ENCODE data around the gene PTPRJ.

Gene PTPRJ

GRCh38 chr11:47971501-47971900, 8.9 kb upstream of the PTPRJ start:
- no peak for DNase-seq

DNA sequence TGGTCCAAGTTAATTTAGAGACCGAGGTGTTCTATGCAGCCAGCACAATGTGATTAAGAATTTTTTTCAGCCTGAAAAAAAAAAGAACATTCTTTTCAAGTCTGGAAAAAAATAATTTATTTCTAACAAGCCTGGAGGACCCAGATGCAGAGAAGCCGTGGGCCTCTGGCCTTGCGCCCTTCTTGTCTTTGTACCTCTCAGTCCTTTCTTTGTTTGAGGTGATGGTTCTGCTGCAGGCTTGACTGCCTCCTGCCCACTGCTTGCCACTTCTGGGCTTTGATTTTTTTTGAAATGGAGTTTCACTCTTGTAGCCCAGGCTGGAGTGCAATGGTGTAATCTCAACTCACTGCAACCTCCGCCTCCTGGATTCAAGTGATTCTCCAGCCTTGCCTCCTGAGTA, 7.2 kb upstream of the PTPRJ start:
- DNase-seq = no peak

GRCh38 chr11:47976931-47977330, 3.4 kb upstream of the PTPRJ start:
- DNase-seq = no peak

- DNase-seq = no peak
Measured at GRCh38 chr11:47977623-47978022, 2.7 kb upstream of the PTPRJ start.

- peak; percentile 75 for DNase-seq
Measured at GRCh38 chr11:47979378-47980087, 826 bp upstream of the PTPRJ start.

- DNase-seq = no peak
Measured at GRCh38 chr11:47980907-47981621, 705 bp downstream of the PTPRJ start.

DNA sequence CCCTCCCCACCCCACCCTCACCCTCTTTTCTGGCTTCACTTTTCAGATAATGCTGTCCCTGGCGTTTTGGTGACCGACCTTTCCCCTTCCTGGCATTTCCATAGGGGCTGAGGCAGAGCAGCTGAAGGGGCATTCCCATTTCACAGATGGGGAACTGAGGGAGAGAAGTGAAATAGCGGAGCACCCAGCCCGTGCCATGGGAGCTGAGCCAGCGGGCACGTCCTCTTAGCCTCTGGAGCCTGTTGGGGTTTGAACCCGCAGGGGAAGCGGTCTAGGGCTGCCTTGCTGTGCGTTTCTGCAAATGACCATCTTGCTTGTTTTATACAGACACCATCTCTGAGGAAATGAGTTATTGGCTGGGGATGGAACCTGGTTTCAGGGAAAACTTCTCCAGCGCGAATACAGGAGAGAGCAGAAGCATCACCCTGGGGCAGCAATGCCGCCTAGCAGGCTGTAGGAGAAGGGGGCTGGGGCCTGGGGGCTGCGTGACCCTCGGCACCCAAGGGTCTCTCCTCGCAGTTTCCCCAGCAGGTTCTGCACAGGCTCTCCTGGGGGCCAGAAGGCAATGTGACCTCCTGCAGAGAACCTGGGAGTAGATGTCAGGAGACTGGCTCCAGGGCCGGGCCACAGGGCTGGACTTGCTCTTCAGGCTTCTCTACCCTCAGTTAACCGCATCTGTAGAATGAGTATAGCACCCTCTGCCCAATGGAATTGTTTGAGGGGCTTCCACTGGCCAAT, 1.5 kb downstream of the PTPRJ start:
- no peak for DNase-seq

GRCh38 chr11:47982616-47983015, 2.3 kb downstream of the PTPRJ start:
- DNase-seq = no peak

GRCh38 chr11:47983464-47984397, 3.4 kb downstream of the PTPRJ start:
- DNase-seq = no peak

DNA sequence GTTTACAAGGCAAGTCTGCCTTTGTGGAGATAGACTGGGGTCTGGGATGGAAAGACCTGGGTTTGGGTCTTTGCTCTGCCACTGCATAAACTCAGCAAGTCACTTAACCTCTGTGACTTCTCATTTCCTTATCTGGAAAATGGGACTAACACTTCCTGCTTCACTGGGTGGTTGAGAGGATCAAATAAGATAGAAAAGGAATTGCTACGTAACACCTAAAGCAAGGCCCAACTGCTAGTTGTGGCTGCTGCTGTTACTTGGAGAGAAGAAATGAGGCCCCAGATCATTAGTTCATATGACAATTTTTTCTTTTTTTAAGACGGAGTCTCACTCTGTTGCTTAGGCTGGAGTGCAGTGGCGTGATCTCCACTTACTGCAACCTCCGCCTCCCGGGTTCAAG, 5.9 kb downstream of the PTPRJ start:
- DNase-seq = no peak

- DNase-seq = no peak
Measured at GRCh38 chr11:47986742-47987141, 6.4 kb downstream of the PTPRJ start.

- DNase-seq = no peak
Measured at GRCh38 chr11:47987310-47987709, 7.0 kb downstream of the PTPRJ start.

- no peak for DNase-seq
Measured at GRCh38 chr11:47987781-47988180, 7.4 kb downstream of the PTPRJ start.

DNA sequence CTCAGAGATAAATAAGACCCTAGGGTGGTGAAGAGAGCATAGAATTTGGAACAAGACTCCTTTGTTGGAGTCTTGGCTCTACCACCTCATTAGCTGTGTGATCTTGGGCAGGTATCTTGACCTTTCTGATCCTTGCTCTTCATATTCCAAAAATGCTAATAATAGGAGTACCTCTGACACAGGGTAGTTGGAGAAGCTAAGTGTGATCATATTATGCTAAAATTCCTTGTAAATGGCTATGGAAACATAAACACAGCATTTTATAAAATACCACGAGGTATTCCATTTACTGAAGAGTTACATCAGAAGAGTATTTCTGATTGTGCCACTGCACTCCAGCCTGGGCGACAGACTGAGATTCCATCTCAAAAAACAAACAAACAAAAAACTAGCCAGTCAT, 9.4 kb downstream of the PTPRJ start:
- no peak for DNase-seq

DNA sequence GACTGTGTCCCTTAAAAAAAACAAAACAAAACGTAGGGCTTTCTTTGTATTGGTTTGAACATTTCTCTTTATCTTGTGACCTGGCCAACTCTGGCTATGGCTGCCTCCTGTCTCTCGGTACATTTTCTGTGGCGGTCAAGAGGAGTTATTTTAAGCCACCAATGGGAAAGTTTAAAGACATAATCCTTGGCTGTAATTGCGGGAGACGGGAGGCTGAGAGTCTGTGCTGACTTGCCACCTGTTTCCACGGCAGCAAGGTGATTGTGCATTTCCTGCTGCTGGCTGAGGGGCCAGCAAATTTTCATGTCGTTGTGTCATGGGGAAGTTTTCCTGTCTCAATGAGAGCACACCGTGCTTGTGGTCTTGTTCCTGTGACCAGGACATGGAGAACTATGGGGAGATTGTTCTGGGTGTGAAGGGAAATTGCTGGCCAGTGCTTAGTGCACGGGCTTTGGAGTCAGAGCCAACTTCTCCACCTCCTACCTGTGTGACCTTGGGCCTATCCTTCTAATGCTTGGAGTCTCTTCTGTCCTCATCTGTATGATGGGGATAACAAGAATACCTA, 11.0 kb downstream of the PTPRJ start:
- DNase-seq = peak; percentile 88

DNA sequence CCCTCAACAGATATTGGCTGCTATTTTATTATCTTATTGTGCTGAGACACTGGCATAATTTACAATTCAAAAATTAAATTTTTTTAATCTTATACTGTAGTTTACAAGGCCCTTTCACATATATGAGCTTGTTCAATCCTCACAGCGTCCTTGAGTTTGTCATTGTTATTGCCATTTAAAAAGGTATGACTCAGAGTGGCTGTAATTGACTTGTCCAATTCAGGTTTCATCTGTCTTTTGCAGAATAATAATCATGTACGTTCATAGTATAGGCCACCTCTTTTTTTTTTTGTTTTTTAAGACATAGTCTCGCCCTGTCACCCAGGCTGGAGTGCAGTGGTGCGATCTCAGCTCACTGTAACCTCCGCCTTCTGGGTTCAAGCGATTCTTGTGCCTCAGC, 11.5 kb downstream of the PTPRJ start:
- no peak for DNase-seq

DNA sequence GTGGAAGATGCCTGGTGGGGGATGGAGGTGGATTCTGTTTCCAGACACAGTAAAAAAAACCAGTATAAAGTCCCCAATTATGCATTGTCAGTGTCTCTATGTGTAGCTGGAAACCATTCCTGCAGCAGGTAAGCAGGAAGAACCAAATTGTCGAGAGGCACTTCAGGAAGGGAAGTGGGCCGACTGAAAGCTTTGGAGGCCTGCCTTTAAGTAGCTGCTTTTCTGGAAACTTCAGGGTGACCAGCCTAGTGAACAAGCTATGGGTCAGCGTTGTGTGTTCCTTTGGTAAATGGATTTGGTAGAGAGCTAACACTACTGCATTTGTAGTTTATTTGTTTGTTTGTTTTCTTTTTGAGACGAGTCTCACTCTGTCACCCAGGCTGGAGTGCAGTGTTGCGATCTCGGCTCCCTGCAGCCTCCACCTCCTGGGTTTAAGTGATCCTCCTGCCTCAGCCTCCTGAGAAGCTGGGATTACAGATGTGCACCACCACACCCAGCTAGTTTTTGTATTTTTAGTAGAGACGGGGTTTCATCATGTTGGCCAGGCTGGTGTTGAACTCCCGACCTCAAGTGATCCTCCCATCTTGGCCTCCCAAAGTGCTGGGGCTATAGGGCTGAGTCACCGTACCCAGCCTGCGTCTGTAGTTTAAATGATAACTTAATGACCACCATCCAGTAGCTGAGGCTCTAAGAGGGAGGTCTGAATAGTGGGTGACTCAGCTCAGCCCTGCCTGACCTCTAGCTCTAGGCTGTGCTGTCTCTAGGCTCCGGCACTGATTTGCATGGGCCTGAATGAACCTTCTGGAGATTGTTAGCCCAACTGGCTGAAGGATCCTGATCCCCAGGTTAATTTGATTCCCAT, 12.8 kb downstream of the PTPRJ start:
- DNase-seq = peak; percentile 81

GRCh38 chr11:47994417-47994816, 14.1 kb downstream of the PTPRJ start:
- no peak for DNase-seq

- no peak for DNase-seq
Measured at GRCh38 chr11:47995360-47995769, 15.0 kb downstream of the PTPRJ start.

DNA sequence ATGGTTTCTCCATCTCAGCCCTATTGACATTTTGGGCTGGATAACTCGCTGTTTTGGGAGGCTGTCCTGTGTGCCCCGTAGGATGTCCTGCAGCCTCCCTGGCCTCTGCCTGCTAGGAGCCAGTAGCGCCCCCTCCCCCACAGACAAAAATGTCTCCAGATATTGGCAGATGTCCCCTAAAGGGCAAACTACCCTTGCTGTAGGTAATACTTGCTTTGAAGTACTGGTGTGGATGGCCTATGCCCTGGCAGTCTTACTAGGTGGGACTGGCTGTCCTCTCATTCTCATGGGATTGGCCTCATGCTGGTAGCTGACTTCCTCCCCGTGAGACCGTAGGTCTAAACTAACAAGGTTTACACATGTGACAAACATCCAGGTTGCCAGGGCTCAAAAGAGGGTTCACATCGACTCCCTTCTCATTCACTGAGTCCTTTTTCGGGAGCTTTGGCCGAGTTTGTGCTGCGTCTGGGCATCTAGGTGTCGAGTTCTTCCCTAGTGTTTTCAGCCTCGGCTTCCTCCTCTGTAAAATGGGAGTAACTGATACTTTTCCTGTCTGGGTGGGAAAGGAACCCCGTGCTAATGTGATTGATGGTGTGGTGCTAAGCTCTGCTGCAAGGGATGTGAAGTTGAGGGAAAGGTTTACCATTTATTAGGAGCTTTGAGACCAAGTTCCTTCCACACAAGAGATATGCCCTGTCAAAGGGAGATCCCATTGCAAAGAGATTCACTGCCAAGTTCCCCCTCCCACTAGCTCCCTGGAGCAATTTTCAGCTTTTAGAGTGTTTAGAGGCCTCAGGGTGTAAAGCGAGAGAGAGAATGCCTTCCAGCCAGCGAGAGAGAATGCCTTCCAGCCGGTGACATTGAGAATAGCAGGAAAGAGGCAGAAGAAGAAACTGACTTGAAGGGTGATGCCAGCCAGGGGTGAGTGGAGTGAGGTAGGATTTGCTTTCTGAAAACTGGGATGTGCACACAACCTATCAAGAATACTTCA, 17.0 kb downstream of the PTPRJ start:
- no peak for DNase-seq

Data from NCI-H2029 (cell line).